ENCODE results near the gene KCTD6.

Gene KCTD6

GRCh38 chr3:58522759-58523425, 31.0 kb downstream of the KCTD6 start:
- in situ Hi-C loops (cut with HindIII; ENCODE audit: low sequenced_read_pairs) = no loop called here

- in situ Hi-C loops (cut with HindIII; ENCODE audit: low sequenced_read_pairs) = no loop called here
These were observed 32.5 kb downstream of the KCTD6 start for GRCh38 chr3:58524326-58524888.

GRCh38 chr3:58526515-58526957, 34.6 kb downstream of the KCTD6 start:
- in situ Hi-C loops (cut with HindIII; ENCODE audit: low sequenced_read_pairs) = loop anchor here (5.0 kb wide), 1 partner anchor 79 kb away; no protein-coding TSS in a partner anchor

- in situ Hi-C loops (cut with HindIII; ENCODE audit: low sequenced_read_pairs) = loop anchor here (5.0 kb wide), 1 partner anchor 80 kb away; no protein-coding TSS in a partner anchor
These were observed 35.5 kb downstream of the KCTD6 start for GRCh38 chr3:58527440-58527839.

- in situ Hi-C loops (cut with HindIII; ENCODE audit: low sequenced_read_pairs) = loop anchor here (5.0 kb wide), 1 partner anchor 81 kb away; no protein-coding TSS in a partner anchor
These were observed 36.7 kb downstream of the KCTD6 start for GRCh38 chr3:58528629-58529028.

- in situ Hi-C loops (cut with HindIII; ENCODE audit: low sequenced_read_pairs) = loop anchor here (5.0 kb wide), 1 partner anchor 82 kb away; no protein-coding TSS in a partner anchor
These were observed 37.8 kb downstream of the KCTD6 start for GRCh38 chr3:58529516-58530353.

- in situ Hi-C loops (cut with HindIII; ENCODE audit: low sequenced_read_pairs) = no loop called here
These were observed 38.5 kb downstream of the KCTD6 start for GRCh38 chr3:58530354-58530865.

- in situ Hi-C loops (cut with HindIII; ENCODE audit: low sequenced_read_pairs) = no loop called here
These were observed 39.7 kb downstream of the KCTD6 start for GRCh38 chr3:58531555-58531954.

- in situ Hi-C loops (cut with HindIII; ENCODE audit: low sequenced_read_pairs) = no loop called here
These were observed 40.1 kb downstream of the KCTD6 start for GRCh38 chr3:58531956-58532355.

- in situ Hi-C loops (cut with HindIII; ENCODE audit: low sequenced_read_pairs) = no loop called here
These were observed 40.9 kb downstream of the KCTD6 start for GRCh38 chr3:58532794-58533220.

- in situ Hi-C loops (cut with HindIII; ENCODE audit: low sequenced_read_pairs) = no loop called here
These were observed 42.9 kb downstream of the KCTD6 start for GRCh38 chr3:58534592-58535494.

- in situ Hi-C loops (cut with HindIII; ENCODE audit: low sequenced_read_pairs) = no loop called here
These were observed 43.9 kb downstream of the KCTD6 start for GRCh38 chr3:58535531-58536500.

GRCh38 chr3:58536501-58537411, 44.9 kb downstream of the KCTD6 start, which contains the start of gene ACOX2:
Gene ACOX2 (minus strand): TSS chr3:58537190. CDS start chr3:58535106, 2,084 bp downstream.
- in situ Hi-C loops (cut with HindIII; ENCODE audit: low sequenced_read_pairs) = no loop called here

- in situ Hi-C loops (cut with HindIII; ENCODE audit: low sequenced_read_pairs) = no loop called here
These were observed 45.8 kb downstream of the KCTD6 start for GRCh38 chr3:58537412-58538301.

- in situ Hi-C loops (cut with HindIII; ENCODE audit: low sequenced_read_pairs) = no loop called here
These were observed 47.7 kb downstream of the KCTD6 start for GRCh38 chr3:58539626-58540025.

GRCh38 chr3:58540176-58540858, 48.4 kb downstream of the KCTD6 start:
- in situ Hi-C loops (cut with HindIII; ENCODE audit: low sequenced_read_pairs) = no loop called here

All from endothelial cell of hepatic sinusoid (primary cell).